Measurements from ENCODE around the gene TNFSF18.

DNA sequence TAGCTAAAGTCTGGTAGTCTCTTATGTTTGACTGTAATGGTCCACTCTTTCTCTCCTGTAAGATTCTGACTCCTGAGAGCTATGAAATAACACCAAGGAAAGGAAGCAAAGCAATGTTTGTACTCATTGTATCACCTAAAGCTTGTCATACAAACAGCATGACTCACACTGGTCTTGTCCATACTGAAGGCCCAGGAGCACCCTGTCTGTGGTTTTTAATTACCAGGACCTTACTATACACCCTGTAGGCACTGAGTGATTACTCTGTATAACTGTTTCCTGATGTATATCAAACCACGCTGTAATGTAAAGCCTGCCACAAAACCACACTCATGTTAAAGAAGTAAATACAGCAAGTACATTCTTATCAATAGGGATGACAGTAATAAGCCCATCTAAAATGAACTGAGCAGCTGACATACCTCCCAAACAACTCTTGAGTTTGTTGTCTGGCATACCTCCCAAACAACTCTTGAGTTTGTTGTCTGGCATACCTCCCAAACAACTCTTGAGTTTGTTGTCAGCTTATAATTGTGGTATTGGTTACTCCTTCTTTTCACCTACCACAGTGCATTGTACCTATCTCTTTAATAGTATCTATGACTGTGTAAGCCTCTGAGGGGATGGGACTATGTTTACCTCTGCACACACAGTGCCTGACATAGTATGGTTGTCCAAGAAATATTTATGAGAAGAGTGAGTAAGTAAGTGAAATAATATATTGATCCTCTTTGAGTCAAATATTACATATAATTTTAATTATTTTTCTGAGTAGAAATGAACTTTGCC, 11.6 kb upstream of the TNFSF18 start:
- TF ChIP-seq, protein P1, sequence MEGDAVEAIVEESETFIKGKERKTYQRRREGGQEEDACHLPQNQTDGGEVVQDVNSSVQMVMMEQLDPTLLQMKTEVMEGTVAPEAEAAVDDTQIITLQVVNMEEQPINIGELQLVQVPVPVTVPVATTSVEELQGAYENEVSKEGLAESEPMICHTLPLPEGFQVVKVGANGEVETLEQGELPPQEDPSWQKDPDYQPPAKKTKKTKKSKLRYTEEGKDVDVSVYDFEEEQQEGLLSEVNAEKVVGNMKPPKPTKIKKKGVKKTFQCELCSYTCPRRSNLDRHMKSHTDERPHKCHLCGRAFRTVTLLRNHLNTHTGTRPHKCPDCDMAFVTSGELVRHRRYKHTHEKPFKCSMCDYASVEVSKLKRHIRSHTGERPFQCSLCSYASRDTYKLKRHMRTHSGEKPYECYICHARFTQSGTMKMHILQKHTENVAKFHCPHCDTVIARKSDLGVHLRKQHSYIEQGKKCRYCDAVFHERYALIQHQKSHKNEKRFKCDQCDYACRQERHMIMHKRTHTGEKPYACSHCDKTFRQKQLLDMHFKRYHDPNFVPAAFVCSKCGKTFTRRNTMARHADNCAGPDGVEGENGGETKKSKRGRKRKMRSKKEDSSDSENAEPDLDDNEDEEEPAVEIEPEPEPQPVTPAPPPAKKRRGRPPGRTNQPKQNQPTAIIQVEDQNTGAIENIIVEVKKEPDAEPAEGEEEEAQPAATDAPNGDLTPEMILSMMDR (IDR thresholded peaks at IDR 0.05; ENCODE audit: insufficient read depth, low read depth, low read length), result no peak
- no peak for TF ChIP-seq EZH2 (IDR thresholded peaks at IDR 0.05; ENCODE audit: insufficient read depth, low read length)

Measured in astrocyte (in vitro differentiated cells and primary cell).